ENCODE measurements around the gene ETS1.

GRCh38 chr11:128572965-128573364, 14.4 kb downstream of the ETS1 start:
- no peak for TF ChIP-seq CTCF (IDR thresholded peaks at IDR 0.05; ENCODE audit: low read length)
- TF ChIP-seq EZH2 (IDR thresholded peaks at IDR 0.05; ENCODE audit: borderline replicate concordance, low read length) = no peak

Measured in OCI-LY1 (cell line).